Gastrocnemius medialis (tissue), 4 donors: Measurements from ENCODE around the gene CSTF3. TPM values are rescaled to one million over a fixed set of nuclear protein-coding genes. Genes with fewer than 3 reads are reported as not detected.

Source experiments
- ATAC-seq, 2 donors: fragments of 150-250 bp; one replicate each; pipeline ENCODE4 v1.9.1; 2016
- DNase-seq, 2 donors: peaks; one replicate each; pipeline ENCODE4 v3.0.0-alpha.2; 2019
- H3K27ac ChIP-seq, 4 donors: fragments of 200-600 bp; sonication (generic); 1 replicate in 1 of 4; 2 replicates in 3 of 4; pipeline ENCODE4 v1.5.1; 2016 to 2018; ENCODE audit warnings: mild to moderate bottlenecking in 2 of 4, moderate library complexity in 1 of 4
- H3K27me3 ChIP-seq, 3 donors: fragments of 200-600 bp; sonication (generic) in 2 of 3; 1 replicate in 1 of 3; 2 replicates in 2 of 3; pipeline versions ENCODE4 v1.5.1 to v1.6.0; 2016 to 2019; ENCODE audit warnings: mild to moderate bottlenecking in 1 of 3, moderate library complexity in 1 of 3
- H3K36me3 ChIP-seq, 2 donors: fragments of 200-600 bp; sonication (generic) in 1 of 2; one replicate each; pipeline ENCODE4 v1.5.1; 2017 to 2018
- H3K4me1 ChIP-seq, 2 donors: fragments of 200-600 bp; sonication (generic) in 1 of 2; one replicate each; pipeline ENCODE4 v1.5.1; 2016 to 2017; ENCODE audit warnings: mild to moderate bottlenecking in 2 of 2
- H3K4me3 ChIP-seq, 4 donors: fragments of 200-600 bp; sonication (generic) in 3 of 4; 1 replicate in 1 of 4; 2 replicates in 3 of 4; pipeline ENCODE4 v1.5.1; 2016 to 2019; ENCODE audit warnings: mild to moderate bottlenecking in 2 of 4
- H3K9me3 ChIP-seq, 3 donors: fragments of 200-600 bp; sonication (generic) in 2 of 3; 1 replicate in 1 of 3; 2 replicates in 2 of 3; pipeline ENCODE4 v1.5.1; 2016 to 2019
- POLR2A ChIP-seq, 2 donors: fragments of 450-650 bp; IDR thresholded peaks; one replicate each; pipeline ENCODE4 v1.6.1; 2017; ENCODE audit warnings: antibody characterized with exemption in 2 of 2, mild to moderate bottlenecking in 2 of 2, moderate library complexity in 2 of 2
- in situ Hi-C, 4 donors: fragments of 200-750 bp; cut with MboI; loops; one replicate each; pipeline versions ENCODE4 v1.15.0 to v1.8.0; 2017; ENCODE audit warnings: low sequenced_read_pairs in 4 of 4
- intact Hi-C: fragments of 100-400 bp; cut with DNase I; formaldehyde crosslinking; loops from one replicate; pipeline ENCODE4 v1.15.1; 2023; ENCODE audit warnings: low total_unique reads
- total RNA-seq, 4 donors: library from RNA; depleted of rRNA; stranded (reverse); fragments of >200 nt; gene quantifications; one replicate each; pipeline versions ENCODE4 v1.1.0 to v1.2.3, GENCODE V29; 2016
- TF ChIP-seq, protein P1 (sequence below), 5 experiments: fragments of 450-650 bp in 3 of 5; fragments of 200-600 bp in 2 of 5; sonication (generic) in 2 of 5; IDR thresholded peaks in 4 of 5; conservative IDR thresholded peaks in 1 of 5; 1 replicate in 4 of 5; 2 replicates in 1 of 5; pipeline ENCODE4 v1.5.1; 2016 to 2019; ENCODE audit warnings: antibody characterized with exemption in 5 of 5, mild to moderate bottlenecking in 3 of 5, moderate library complexity in 3 of 5

The CSTF3 gene
- total RNA-seq, 4 donors from 2014 or later = 3.3 to 9.5 (median 6.1) TPM

DNA sequence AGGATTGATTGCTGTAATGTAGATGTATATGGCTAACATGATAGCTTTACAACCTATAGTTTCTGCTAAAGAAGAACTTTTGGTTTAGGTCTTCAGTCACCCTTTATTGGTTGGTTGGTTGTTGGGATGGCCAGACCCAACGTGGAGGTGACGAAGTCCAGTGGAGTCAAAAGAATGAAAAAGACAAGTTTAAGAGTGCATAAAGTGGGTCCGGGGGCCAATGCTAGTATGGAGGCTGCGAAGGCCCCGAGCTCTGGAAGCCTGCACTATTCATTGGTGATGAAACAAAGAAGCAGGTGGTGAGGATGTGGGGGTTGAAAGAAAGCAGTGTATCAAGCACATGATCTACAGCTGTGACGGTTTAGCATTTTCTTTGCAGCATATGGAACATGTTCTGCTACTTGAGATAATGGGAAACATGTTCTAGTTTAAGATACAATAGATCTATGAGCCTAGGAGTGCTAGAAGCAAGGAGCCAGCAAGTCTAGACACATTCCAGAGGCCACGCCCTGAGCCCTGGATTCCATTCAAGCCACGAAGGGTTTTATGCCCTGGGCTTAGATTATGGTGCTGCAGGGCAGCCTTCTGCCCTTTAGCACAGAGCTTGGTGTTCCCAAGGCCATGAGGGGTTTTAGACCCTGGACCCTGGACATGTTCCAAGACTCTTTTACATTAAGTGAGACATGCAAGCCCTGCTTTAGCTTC is 115.6 kb downstream of the CSTF3 start:
- intact Hi-C loops = no loop called here
- no peak for DNase-seq
- TF ChIP-seq, protein P1, sequence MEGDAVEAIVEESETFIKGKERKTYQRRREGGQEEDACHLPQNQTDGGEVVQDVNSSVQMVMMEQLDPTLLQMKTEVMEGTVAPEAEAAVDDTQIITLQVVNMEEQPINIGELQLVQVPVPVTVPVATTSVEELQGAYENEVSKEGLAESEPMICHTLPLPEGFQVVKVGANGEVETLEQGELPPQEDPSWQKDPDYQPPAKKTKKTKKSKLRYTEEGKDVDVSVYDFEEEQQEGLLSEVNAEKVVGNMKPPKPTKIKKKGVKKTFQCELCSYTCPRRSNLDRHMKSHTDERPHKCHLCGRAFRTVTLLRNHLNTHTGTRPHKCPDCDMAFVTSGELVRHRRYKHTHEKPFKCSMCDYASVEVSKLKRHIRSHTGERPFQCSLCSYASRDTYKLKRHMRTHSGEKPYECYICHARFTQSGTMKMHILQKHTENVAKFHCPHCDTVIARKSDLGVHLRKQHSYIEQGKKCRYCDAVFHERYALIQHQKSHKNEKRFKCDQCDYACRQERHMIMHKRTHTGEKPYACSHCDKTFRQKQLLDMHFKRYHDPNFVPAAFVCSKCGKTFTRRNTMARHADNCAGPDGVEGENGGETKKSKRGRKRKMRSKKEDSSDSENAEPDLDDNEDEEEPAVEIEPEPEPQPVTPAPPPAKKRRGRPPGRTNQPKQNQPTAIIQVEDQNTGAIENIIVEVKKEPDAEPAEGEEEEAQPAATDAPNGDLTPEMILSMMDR (IDR thresholded peaks at IDR 0.05 in 4 of 5, conservative IDR thresholded peaks at IDR 0.05 in 1 of 5) = no peak
- no peak for TF ChIP-seq POLR2A (IDR thresholded peaks at IDR 0.05)
- no peaks in the 10 kb centered on the region for H3K9me3 ChIP-seq
- in situ Hi-C loops = loop anchor here in 1 of 4 donors (25.0 kb wide), 1 partner anchor 458 kb away; the partner anchor contains the start of gene EIF3M
- H3K27me3 ChIP-seq = no peaks in the 10 kb centered on the region
- no peak for ATAC-seq
- peaks cover 0 to 2% of the 10 kb centered on the region in 2 donors for H3K4me1 ChIP-seq
- H3K4me3 ChIP-seq = no peak overlapping the region
- H3K36me3 ChIP-seq = no peaks in the 10 kb centered on the region
- no peak overlapping the region for H3K27ac ChIP-seq

DNA sequence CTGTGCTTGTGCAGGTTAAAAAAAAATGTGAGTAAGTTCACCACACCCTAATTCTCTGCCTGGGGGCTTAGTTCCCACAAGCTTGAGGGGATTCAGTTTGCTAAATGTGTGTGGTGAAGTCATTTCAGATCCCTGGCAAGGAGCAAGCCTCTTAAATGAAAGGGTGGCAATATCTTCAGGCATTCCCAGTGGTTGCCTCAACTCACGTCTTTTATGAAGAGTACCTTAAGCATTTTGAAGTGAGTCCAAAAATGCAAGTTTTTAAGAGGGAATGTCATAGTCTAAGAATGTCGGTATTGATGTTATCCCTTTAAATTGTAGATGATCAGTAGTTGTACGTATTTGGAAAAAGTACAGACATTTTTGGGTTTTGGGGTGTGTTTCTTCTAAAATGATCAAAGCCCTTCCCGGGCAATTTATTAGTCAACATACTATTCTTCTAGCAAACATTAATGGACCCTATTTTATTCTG is 117.0 kb downstream of the CSTF3 start:
- intact Hi-C loops (no loop called here), in situ Hi-C loops (loop anchor here in 1 of 4 donors (25.0 kb wide), 1 partner anchor 457 kb away; the partner anchor contains the start of gene EIF3M)
- Histone ChIP-seq H3K27ac (no peak overlapping the region), H3K27me3 (no peaks in the 10 kb centered on the region), H3K4me1 (peaks cover 6 to 10% of the 10 kb centered on the region in 2 donors), H3K36me3 (no peaks in the 10 kb centered on the region), H3K9me3 (no peaks in the 10 kb centered on the region), H3K4me3 (no peak overlapping the region)
- TF ChIP-seq POLR2A (IDR thresholded peaks at IDR 0.05) = no peak
- ATAC-seq (no peak), DNase-seq (no peak)

DNA sequence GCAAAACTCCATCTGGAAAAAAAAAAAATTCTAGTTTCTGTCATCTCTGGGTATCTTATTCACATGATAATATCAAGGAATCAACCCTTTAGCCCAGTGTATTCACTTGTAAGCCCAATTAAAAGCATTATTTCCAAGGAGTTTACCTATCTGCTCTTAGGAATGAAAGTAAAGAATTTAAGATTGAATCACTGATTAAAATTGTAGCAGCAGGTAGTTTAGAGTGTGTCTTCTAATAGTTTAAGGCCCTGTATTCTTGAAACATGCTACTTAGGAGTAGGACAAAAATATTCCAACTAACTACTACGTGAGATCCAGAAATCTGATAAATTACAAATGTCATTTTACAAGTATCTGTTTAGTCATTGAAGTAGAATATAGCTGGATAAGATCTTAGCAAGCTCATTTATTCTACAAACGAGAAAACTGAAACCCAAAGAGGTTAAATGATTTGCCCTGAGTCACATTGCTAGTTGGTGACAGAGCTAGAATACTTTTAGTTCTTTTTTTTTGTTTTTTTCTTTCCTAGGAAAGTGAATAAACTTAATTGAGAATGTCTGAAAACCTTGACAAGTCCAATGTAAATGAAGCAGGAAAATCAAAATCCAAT is 118.0 kb downstream of the CSTF3 start:
- Histone ChIP-seq H3K36me3 (no peaks in the 10 kb centered on the region), H3K4me3 (no peak overlapping the region), H3K27ac (no peak overlapping the region), H3K9me3 (no peaks in the 10 kb centered on the region), H3K27me3 (no peaks in the 10 kb centered on the region), H3K4me1 (peaks cover 6 to 15% of the 10 kb centered on the region in 2 donors)
- DNase-seq (no peak), ATAC-seq (no peak)
- in situ Hi-C loops (loop anchor here in 1 of 4 donors (25.0 kb wide), 1 partner anchor 456 kb away; the partner anchor contains the start of gene EIF3M), intact Hi-C loops (no loop called here)
- no peak for TF ChIP-seq POLR2A (IDR thresholded peaks at IDR 0.05)
- TF ChIP-seq, protein P1 (IDR thresholded peaks at IDR 0.05 in 4 of 5, conservative IDR thresholded peaks at IDR 0.05 in 1 of 5) = no peak

- H3K36me3 ChIP-seq = no peaks in the 10 kb centered on the region
- peak overlapping the region in 2 of 4 donors; percentile 79 to 96 for H3K4me3 ChIP-seq
- peaks cover 6 to 15% of the 10 kb centered on the region in 2 donors for H3K4me1 ChIP-seq
- TF ChIP-seq POLR2A (IDR thresholded peaks at IDR 0.05) = no peak
- TF ChIP-seq, protein P1 (IDR thresholded peaks at IDR 0.05 in 4 of 5, conservative IDR thresholded peaks at IDR 0.05 in 1 of 5) = no peak
- H3K27me3 ChIP-seq = no peaks in the 10 kb centered on the region
- intact Hi-C loops (no loop called here), in situ Hi-C loops (loop anchor here in 1 of 4 donors (25.0 kb wide), 1 partner anchor 454 kb away; the partner anchor contains the start of gene EIF3M)
- peak overlapping the region in 3 of 4 donors; percentile 94 to 95 (median 95) for H3K27ac ChIP-seq
- H3K9me3 ChIP-seq = no peaks in the 10 kb centered on the region
- DNase-seq (no peak), ATAC-seq (no peak)
Measured at GRCh38 chr11:33040862-33041453, 120.3 kb downstream of the CSTF3 start.
